NB4 (cell line): Measurements from ENCODE around the gene ATP10B.

ENCODE experiments used
- POLR2A ChIP-seq: IDR thresholded peaks from 2 replicates; pipeline ENCODE4 v1.6.1; 2011; ENCODE audit warnings: mild to moderate bottlenecking; ENCODE audit not compliant: insufficient read length; ENCODE audit errors: extremely low read depth
- TF ChIP-seq, protein P1 (sequence below): IDR thresholded peaks from one replicate; pipeline ENCODE4 v1.5.1; 2012; ENCODE audit warnings: low read depth, low read length
- TF ChIP-seq, protein P2 (sequence below): IDR thresholded peaks from 2 replicates; pipeline ENCODE4 v1.6.1; 2011; ENCODE audit warnings: low read depth, low read length

DNA sequence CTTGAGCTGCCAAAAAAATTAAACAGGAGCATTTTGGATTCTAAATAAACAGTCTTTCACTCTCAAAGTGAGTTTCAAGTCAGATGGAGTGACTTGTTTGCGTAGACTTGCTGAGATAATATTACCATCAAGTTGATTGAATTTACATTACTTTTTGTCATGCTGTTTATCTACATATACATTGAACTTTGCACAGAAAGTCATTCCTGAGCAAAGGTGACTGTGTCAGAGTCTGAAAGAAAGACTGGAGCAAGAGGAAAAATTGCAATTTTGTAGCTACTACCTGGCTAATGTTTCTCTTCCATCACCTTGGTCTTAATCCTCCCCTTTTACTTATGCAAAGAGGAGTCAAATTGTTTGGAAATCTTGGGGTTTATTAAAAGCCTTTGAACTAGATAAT is 251.0 kb downstream of the ATP10B start:
- no peak for TF ChIP-seq POLR2A
- TF ChIP-seq, protein P1, sequence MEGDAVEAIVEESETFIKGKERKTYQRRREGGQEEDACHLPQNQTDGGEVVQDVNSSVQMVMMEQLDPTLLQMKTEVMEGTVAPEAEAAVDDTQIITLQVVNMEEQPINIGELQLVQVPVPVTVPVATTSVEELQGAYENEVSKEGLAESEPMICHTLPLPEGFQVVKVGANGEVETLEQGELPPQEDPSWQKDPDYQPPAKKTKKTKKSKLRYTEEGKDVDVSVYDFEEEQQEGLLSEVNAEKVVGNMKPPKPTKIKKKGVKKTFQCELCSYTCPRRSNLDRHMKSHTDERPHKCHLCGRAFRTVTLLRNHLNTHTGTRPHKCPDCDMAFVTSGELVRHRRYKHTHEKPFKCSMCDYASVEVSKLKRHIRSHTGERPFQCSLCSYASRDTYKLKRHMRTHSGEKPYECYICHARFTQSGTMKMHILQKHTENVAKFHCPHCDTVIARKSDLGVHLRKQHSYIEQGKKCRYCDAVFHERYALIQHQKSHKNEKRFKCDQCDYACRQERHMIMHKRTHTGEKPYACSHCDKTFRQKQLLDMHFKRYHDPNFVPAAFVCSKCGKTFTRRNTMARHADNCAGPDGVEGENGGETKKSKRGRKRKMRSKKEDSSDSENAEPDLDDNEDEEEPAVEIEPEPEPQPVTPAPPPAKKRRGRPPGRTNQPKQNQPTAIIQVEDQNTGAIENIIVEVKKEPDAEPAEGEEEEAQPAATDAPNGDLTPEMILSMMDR = no peak
- TF ChIP-seq, protein P2, sequence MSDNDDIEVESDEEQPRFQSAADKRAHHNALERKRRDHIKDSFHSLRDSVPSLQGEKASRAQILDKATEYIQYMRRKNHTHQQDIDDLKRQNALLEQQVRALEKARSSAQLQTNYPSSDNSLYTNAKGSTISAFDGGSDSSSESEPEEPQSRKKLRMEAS = no peak
